ENCODE data around the gene ATE1. TPM values are rescaled to one million over a fixed set of nuclear protein-coding genes. Genes with fewer than 3 reads are reported as not detected.

ATE1 gene
- polyA plus RNA-seq, 2 of the 4 experiments (the other 2 are of a cell fraction): 27.2 to 58.8 TPM

DNA sequence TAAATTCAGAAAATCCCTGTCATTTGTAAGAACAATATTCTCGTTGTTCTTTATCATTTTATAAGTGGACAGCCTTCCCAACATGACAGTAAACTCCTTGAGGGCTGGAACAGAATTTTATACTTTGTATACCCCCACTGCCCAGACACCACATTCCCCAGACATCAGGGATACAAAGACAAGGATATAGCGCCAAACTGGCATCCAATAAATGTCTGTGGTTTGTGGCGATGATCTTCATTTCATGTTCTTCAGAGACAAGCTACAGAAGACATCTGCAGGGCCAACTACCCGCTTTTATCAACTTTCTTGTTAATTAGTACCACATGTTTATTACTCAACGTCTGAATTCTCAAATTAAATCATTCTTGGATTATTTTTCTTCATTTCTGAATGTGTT lies 155.9 kb downstream of the ATE1 start (continued):
- TF ChIP-seq JUN (IDR thresholded peaks at IDR 0.05) (no peak), PBX3 (IDR thresholded peaks at IDR 0.05) (no peak)

DNA sequence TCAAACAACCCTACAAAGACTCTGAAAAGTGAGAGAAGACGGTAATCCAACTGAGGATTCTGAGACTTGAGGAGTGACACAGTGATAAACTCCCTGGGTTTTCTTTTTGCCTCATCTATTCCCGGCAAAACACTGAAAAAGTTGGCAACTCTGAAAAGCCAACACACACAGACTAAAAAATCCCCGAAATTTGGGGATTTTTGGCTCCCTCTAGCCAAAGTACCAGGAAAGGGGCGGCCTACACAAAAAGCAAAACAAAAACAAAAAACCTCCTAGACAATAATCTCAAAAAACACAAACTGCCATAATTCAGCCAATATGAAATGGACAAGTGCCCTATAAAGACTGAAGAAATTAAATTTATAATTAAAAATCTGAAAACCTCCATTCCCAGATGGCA lies 161.4 kb downstream of the ATE1 start:
- Histone ChIP-seq H3K4me2 (no peak overlapping the region), H3K4me1 (no peaks in the 10 kb centered on the region), H3K4me3 (no peak overlapping the region), H3K27ac (no peak overlapping the region), H3K9me3 (peaks cover 18% of the 10 kb centered on the region)
- DNase-seq (ENCODE audit: low read depth in 1 of 2, low spot score in 1 of 2) (no peak), FAIRE-seq (no peak), ATAC-seq (no peak)
- 73% methylated on average over 4 of the region's 4 CpGs for WGBS (ENCODE audit: missing lambda C conversion rate)
- ChIA-PET POLR2A (no interaction called here), CTCF (no interaction called here)
- TF ChIP-seq MYC (IDR thresholded peaks at IDR 0.05; ENCODE audit: borderline replicate concordance, low read length): no peak
- no peak for TF ChIP-seq HEYL (CRISPR knock-in tag; IDR thresholded peaks at IDR 0.05)
- no peak for TF ChIP-seq SREBF2 (IDR thresholded peaks at IDR 0.05)
- TF ChIP-seq CBX2 (IDR thresholded peaks at IDR 0.05; ENCODE audit: borderline replicate concordance, low read depth): no peak
- TF ChIP-seq EHMT2 (IDR thresholded peaks at IDR 0.05; ENCODE audit: low read depth): no peak
- TF ChIP-seq ESRRA (IDR thresholded peaks at IDR 0.05; ENCODE audit: borderline replicate concordance, low read length): no peak
- TF ChIP-seq NR3C1 (IDR thresholded peaks at IDR 0.05): no peak
- no peak for TF ChIP-seq KDM1A (IDR thresholded peaks at IDR 0.05; ENCODE audit: low read depth)
- no peak for TF ChIP-seq ZNF302 (CRISPR knock-in tag; IDR thresholded peaks at IDR 0.05)
- TF ChIP-seq PHF8 (IDR thresholded peaks at IDR 0.05; ENCODE audit: borderline replicate concordance, low read depth): no peak
- TF ChIP-seq MAFK (IDR thresholded peaks at IDR 0.05; ENCODE audit: partially characterized antibody): no peak
- TF ChIP-seq EHF (CRISPR knock-in tag; IDR thresholded peaks at IDR 0.05): no peak
- TF ChIP-seq, protein P1, sequence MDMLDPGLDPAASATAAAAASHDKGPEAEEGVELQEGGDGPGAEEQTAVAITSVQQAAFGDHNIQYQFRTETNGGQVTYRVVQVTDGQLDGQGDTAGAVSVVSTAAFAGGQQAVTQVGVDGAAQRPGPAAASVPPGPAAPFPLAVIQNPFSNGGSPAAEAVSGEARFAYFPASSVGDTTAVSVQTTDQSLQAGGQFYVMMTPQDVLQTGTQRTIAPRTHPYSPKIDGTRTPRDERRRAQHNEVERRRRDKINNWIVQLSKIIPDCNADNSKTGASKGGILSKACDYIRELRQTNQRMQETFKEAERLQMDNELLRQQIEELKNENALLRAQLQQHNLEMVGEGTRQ (IDR thresholded peaks at IDR 0.05): no peak
- no peak for TF ChIP-seq RFX5 (IDR thresholded peaks at IDR 0.05)

- H3K27ac ChIP-seq: no peak overlapping the region
- ATAC-seq (no peak), FAIRE-seq (no peak), DNase-seq (ENCODE audit: low read depth in 1 of 2, low spot score in 1 of 2) (no peak)
- 92% methylated on average over 4 of the region's 4 CpGs for WGBS (ENCODE audit: missing lambda C conversion rate)
- no peak overlapping the region for H3K4me3 ChIP-seq
- H3K9me3 ChIP-seq: peaks cover 20% of the 10 kb centered on the region
- ChIA-PET POLR2A (no interaction called here), CTCF (no interaction called here)
- no peak overlapping the region for H3K4me2 ChIP-seq
- TF ChIP-seq CBX8 (IDR thresholded peaks at IDR 0.05): no peak
- TF ChIP-seq, protein P2, sequence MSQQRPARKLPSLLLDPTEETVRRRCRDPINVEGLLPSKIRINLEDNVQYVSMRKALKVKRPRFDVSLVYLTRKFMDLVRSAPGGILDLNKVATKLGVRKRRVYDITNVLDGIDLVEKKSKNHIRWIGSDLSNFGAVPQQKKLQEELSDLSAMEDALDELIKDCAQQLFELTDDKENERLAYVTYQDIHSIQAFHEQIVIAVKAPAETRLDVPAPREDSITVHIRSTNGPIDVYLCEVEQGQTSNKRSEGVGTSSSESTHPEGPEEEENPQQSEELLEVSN (IDR thresholded peaks at IDR 0.05; ENCODE audit: borderline replicate concordance, low read depth): no peak
- TF ChIP-seq FOSB (CRISPR knock-in tag; IDR thresholded peaks at IDR 0.05): no peak
- TF ChIP-seq ZFP36 (IDR thresholded peaks at IDR 0.05; ENCODE audit: borderline replicate concordance, partially characterized antibody): no peak
- TF ChIP-seq EHMT2 (IDR thresholded peaks at IDR 0.05; ENCODE audit: low read depth): no peak
- TF ChIP-seq RARB (CRISPR knock-in tag; IDR thresholded peaks at IDR 0.05): no peak
- TF ChIP-seq SREBF2 (IDR thresholded peaks at IDR 0.05): no peak
- no peak for TF ChIP-seq NPAS2 (CRISPR knock-in tag; IDR thresholded peaks at IDR 0.05; ENCODE audit: borderline replicate concordance)
- no peak for TF ChIP-seq KDM5A (IDR thresholded peaks at IDR 0.05)
- TF ChIP-seq ELK1 (IDR thresholded peaks at IDR 0.05; ENCODE audit: low read depth, low read length): no peak
- no peak for TF ChIP-seq SMC3 (IDR thresholded peaks at IDR 0.05)
- no peak for TF ChIP-seq RNF2 (IDR thresholded peaks at IDR 0.05; ENCODE audit: borderline replicate concordance, low read depth)
- TF ChIP-seq MAZ (IDR thresholded peaks at IDR 0.05; ENCODE audit: borderline replicate concordance, low read depth, low read length): no peak
- no peak for TF ChIP-seq RAD21 (conservative IDR thresholded peaks at IDR 0.05 in 1 of 2, IDR thresholded peaks at IDR 0.05 in 1 of 2)
- TF ChIP-seq CHD2 (IDR thresholded peaks at IDR 0.05; ENCODE audit: low read length, partially characterized antibody): no peak
- TF ChIP-seq HOXB5 (CRISPR knock-in tag; IDR thresholded peaks at IDR 0.05): no peak
- no peak for TF ChIP-seq GATA3 (IDR thresholded peaks at IDR 0.05; ENCODE audit: borderline replicate concordance)
- no peak for TF ChIP-seq ESRRA (IDR thresholded peaks at IDR 0.05; ENCODE audit: borderline replicate concordance, low read length)
- no peaks in the 10 kb centered on the region for H3K4me1 ChIP-seq
Observed at GRCh38 chr10:121765204-121765603, 162.6 kb downstream of the ATE1 start.

Measured in A549 (cell line).